AG09309 (cell line): ENCODE results near the gene NEGR1.

Source experiments
- DNase-seq: peaks from one replicate; pipeline ENCODE4 v3.0.0-alpha.2; 2010; ENCODE audit warnings: low read depth
- H3K4me3 ChIP-seq: 2 replicates; pipeline ENCODE4 v1.5.1; 2011; ENCODE audit warnings: mild to moderate bottlenecking, low read depth, low read length, moderate library complexity; ENCODE audit not compliant: control insufficient read depth
- CTCF ChIP-seq: IDR thresholded peaks from 2 replicates; pipeline ENCODE4 v1.5.1; 2011; ENCODE audit warnings: mild to moderate bottlenecking, low read depth, low read length, inconsistent platforms; ENCODE audit not compliant: insufficient read depth, control insufficient read depth; ENCODE audit errors: missing control alignments

Gene NEGR1

GRCh38 chr1:71829346-71829745 is 453.0 kb downstream of the NEGR1 start:
- no peak overlapping the region for H3K4me3 ChIP-seq
- no peak for DNase-seq
- TF ChIP-seq CTCF, result no peak

- TF ChIP-seq CTCF, result no peak
- DNase-seq, result no peak
Measured at GRCh38 chr1:71828431-71829012, 453.8 kb downstream of the NEGR1 start.

GRCh38 chr1:71823708-71824305 is 458.5 kb downstream of the NEGR1 start:
- DNase-seq, result no peak
- no peak for TF ChIP-seq CTCF
- H3K4me3 ChIP-seq, result no peak overlapping the region

More at GRCh38 chr1:71828431-71829012, 453.8 kb downstream of the NEGR1 start:
- H3K4me3 ChIP-seq, result no peak overlapping the region

- TF ChIP-seq CTCF, result no peak
- no peak overlapping the region for H3K4me3 ChIP-seq
- DNase-seq, result no peak
Measured at GRCh38 chr1:71817028-71817427, 465.3 kb downstream of the NEGR1 start.

GRCh38 chr1:71809085-71809484 is 473.3 kb downstream of the NEGR1 start:
- H3K4me3 ChIP-seq, result no peak overlapping the region
- no peak for DNase-seq
- TF ChIP-seq CTCF, result no peak

- no peak for DNase-seq
Measured at GRCh38 chr1:71804140-71804539, 478.2 kb downstream of the NEGR1 start.

More at GRCh38 chr1:71804140-71804539, 478.2 kb downstream of the NEGR1 start:
- no peak for TF ChIP-seq CTCF
- no peak overlapping the region for H3K4me3 ChIP-seq
